Measurements from ENCODE around the gene SLC36A2. TPM values are rescaled to one million over a fixed set of nuclear protein-coding genes. Genes with fewer than 3 reads are reported as not detected.
"Not testable (repeated sequence)": the region's sequence is repeated elsewhere in the genome, so short reads cannot be mapped to it uniquely, and the experiment has no call there.

Gene SLC36A2
- total RNA-seq, 4 donors from 2014 or later, result not detected

DNA sequence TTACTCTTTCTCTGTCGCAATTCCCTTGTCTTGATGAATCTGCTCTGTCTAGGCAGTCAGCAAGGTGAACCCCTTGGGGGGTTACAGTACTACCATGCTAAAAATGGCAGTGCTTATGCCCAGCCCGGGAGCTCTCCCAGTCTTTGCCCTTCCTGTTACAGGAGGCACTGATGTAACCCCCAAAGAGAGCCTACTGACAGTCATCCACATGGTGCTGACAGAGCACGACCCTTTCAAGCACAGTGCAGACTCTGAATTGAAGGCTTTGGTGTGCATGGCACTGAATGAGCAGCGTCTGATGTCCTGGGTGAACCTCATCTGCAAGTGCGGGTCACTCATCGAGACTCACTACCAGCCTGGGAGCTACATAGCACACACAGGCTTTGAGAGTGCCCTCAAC is 34.5 kb upstream of the SLC36A2 start:
- Histone ChIP-seq H3K9me3 (no peaks in the 10 kb centered on the region), H3K36me3 (no peaks in the 10 kb centered on the region), H3K4me1 (no peaks in the 10 kb centered on the region), H3K27ac (replicated peaks in 1 of 4) (no peak overlapping the region), H3K27me3 (no peaks in the 10 kb centered on the region), H3K4me3 (no peak overlapping the region)
- intact Hi-C loops (cut with DNase I), result no loop called here
- TF ChIP-seq POLR2AphosphoS5 (IDR thresholded peaks at IDR 0.05) (no peak), EP300 (IDR thresholded peaks at IDR 0.05) (no peak), POLR2A (IDR thresholded peaks at IDR 0.05; ENCODE audit: low read depth) (no peak)
- TF ChIP-seq, protein P1, sequence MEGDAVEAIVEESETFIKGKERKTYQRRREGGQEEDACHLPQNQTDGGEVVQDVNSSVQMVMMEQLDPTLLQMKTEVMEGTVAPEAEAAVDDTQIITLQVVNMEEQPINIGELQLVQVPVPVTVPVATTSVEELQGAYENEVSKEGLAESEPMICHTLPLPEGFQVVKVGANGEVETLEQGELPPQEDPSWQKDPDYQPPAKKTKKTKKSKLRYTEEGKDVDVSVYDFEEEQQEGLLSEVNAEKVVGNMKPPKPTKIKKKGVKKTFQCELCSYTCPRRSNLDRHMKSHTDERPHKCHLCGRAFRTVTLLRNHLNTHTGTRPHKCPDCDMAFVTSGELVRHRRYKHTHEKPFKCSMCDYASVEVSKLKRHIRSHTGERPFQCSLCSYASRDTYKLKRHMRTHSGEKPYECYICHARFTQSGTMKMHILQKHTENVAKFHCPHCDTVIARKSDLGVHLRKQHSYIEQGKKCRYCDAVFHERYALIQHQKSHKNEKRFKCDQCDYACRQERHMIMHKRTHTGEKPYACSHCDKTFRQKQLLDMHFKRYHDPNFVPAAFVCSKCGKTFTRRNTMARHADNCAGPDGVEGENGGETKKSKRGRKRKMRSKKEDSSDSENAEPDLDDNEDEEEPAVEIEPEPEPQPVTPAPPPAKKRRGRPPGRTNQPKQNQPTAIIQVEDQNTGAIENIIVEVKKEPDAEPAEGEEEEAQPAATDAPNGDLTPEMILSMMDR (IDR thresholded peaks at IDR 0.05), result no peak
- WGBS, result 83% methylated on average over 2 of the region's 6 CpGs
- DNase-seq (ENCODE audit: extremely low spot score), result no peak

DNA sequence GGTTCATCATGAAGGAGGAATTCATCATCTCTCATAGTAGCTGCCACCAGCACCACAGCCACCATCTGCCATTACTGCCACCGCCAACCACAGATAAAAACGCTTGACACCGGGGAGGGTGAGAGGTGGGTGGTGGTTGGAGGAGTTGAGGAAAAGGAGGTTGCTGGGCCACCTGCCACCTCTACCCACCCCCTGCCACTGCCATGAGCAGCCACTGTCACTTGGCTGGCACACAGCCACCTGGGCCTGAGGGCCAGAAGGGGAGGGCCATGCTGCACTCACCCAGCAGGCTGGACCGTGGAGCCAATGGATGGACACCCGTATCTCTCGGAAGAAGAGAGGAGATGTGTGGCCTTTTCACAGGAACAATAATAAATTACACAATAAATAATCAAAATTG is 31.3 kb upstream of the SLC36A2 start:
- no peaks in the 10 kb centered on the region for H3K4me1 ChIP-seq
- no peak overlapping the region for H3K27ac ChIP-seq (replicated peaks in 1 of 4)
- intact Hi-C loops (cut with DNase I), result loop anchor here (5.0 kb wide), 1 partner anchor 204 kb away; no protein-coding TSS in a partner anchor
- no peaks in the 10 kb centered on the region for H3K36me3 ChIP-seq
- TF ChIP-seq EP300 (IDR thresholded peaks at IDR 0.05) (no peak), POLR2A (IDR thresholded peaks at IDR 0.05; ENCODE audit: low read depth) (no peak), POLR2AphosphoS5 (IDR thresholded peaks at IDR 0.05) (no peak)
- TF ChIP-seq, protein P1 (IDR thresholded peaks at IDR 0.05), result no peak
- no peak for DNase-seq (ENCODE audit: extremely low spot score)
- no peak overlapping the region for H3K4me3 ChIP-seq
- 100% methylated on average over 3 of the region's 6 CpGs for WGBS
- H3K27me3 ChIP-seq, result no peaks in the 10 kb centered on the region
- H3K9me3 ChIP-seq, result peaks cover 0 to 3% (median 0%) of the 10 kb centered on the region in 4 donors

DNA sequence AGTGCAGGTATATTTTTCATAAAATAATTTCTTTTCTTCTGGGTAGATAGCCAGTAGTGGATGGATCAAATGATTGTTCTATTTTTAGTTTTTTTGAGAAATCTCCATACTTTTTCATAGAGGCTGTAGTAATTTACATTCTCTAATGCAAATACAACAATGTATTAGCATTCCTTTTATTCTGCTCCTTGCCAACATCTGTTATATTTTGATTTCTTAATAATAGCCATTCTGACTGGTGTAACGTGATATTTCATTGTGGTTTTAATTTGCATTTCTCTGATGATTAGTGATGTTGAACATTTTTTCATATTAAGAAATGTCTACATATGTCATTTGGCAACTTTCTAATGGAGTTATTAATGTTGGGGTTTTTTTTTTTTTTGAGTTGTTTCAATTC is 27.2 kb upstream of the SLC36A2 start:
- TF ChIP-seq EP300 (IDR thresholded peaks at IDR 0.05) (no peak), POLR2A (IDR thresholded peaks at IDR 0.05; ENCODE audit: low read depth) (no peak), POLR2AphosphoS5 (IDR thresholded peaks at IDR 0.05) (no peak)
- TF ChIP-seq, protein P1 (IDR thresholded peaks at IDR 0.05), result no peak
- intact Hi-C loops (cut with DNase I), result no loop called here
- Histone ChIP-seq H3K9me3 (peaks cover 0 to 3% (median 0%) of the 10 kb centered on the region in 4 donors), H3K4me1 (no peaks in the 10 kb centered on the region), H3K27ac (replicated peaks in 1 of 4) (no peak overlapping the region), H3K36me3 (no peaks in the 10 kb centered on the region), H3K27me3 (no peaks in the 10 kb centered on the region), H3K4me3 (no peak overlapping the region)
- DNase-seq (ENCODE audit: extremely low spot score), result no peak
- WGBS, result 4% methylated on average over 1 of the region's 1 CpG

DNA sequence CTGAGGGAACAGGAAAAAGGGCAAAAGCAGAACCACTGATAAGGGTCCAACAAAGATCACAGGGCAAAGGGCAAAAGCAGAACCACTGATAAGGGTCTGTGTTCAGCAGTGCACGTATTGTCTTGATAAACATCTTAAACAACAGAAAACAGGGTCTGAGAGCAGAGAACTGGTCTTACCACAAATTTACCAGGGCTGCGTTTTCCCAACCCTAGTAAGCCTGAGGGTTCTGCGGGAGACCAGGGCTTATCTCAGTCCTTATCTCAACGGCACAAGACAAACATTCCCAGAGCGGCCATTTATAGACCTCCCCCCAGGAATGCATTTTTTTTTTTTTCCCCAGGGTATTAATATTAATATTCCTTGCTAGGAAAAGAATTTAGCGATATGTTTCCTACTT is 19.7 kb upstream of the SLC36A2 start:
- peaks cover 0 to 33% (median 13%) of the 10 kb centered on the region in 4 donors for H3K9me3 ChIP-seq
- DNase-seq (ENCODE audit: extremely low spot score), result peak; percentile 29
- intact Hi-C loops (cut with DNase I); H3K4me3 ChIP-seq; H3K27ac ChIP-seq (replicated peaks in 1 of 4); H3K27me3 ChIP-seq; H3K4me1 ChIP-seq; H3K36me3 ChIP-seq: not testable (repeated sequence)
- 83% methylated on average over 6 of the region's 6 CpGs for WGBS

DNA sequence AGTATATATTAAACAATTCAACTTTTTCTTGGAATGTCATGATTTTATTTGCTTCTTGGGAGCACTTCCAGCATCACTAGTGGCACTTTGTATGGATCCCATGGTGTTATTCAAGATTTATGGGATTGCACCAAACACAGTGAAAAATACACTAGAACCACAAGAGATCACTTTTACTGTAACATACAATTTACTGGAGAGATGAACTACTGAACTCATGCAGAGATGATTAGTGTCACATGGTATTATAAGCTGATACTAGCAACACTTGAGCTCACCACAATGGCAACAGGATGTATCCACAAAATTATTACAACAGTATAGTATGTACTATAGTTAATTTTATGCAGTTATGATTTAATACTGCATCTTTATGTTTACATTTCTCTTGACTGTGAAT is 16.3 kb upstream of the SLC36A2 start:
- H3K9me3 ChIP-seq, result peaks cover 0 to 43% (median 15%) of the 10 kb centered on the region in 4 donors
- no peak for DNase-seq (ENCODE audit: extremely low spot score)
- H3K27ac ChIP-seq (replicated peaks in 1 of 4), result no peak overlapping the region
- TF ChIP-seq POLR2A (IDR thresholded peaks at IDR 0.05; ENCODE audit: low read depth) (no peak), EP300 (IDR thresholded peaks at IDR 0.05) (no peak), POLR2AphosphoS5 (IDR thresholded peaks at IDR 0.05) (no peak)
- TF ChIP-seq, protein P1 (IDR thresholded peaks at IDR 0.05), result no peak
- H3K36me3 ChIP-seq, result no peaks in the 10 kb centered on the region
- no peak overlapping the region for H3K4me3 ChIP-seq
- H3K4me1 ChIP-seq, result no peaks in the 10 kb centered on the region
- H3K27me3 ChIP-seq, result no peaks in the 10 kb centered on the region
- intact Hi-C loops (cut with DNase I), result no loop called here

All from esophagus muscularis mucosa (tissue), 4 donors.